Activated CD4-positive, alpha-beta T cell treated with anti-CD3 and anti-CD28 coated beads, Interleukin-2, amount 50 U/mL, for 1 hour (primary cell): ENCODE results near the gene ERP44.
"Not testable (repeated sequence)": the region's sequence is repeated elsewhere in the genome, so short reads cannot be mapped to it uniquely, and the experiment has no call there.

ENCODE experiments used
- DNase-seq: peaks from one replicate; pipeline ENCODE4 v3.0.0-alpha.2; 2020

Gene ERP44

DNA sequence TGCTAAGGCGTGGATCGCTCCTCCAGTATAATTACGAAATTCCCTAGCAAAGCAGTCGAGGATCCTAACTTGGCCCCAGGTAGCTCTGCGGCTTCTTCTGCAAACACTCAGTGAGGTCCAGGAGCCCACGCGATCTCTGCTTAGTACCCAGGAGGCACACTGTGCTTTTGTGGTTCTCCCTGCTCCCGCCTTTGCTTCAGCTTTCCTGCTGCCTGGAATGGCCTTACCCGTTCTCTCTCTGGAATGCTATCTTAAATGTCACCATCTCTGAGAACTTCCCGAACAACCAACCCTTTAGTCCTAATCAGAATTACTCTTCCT lies 882 bp upstream of the ERP44 start:
- DNase-seq, result no peak

- DNase-seq, result no peak
Observed at GRCh38 chr9:100098046-100098886, 534 bp downstream of the ERP44 start.

DNA sequence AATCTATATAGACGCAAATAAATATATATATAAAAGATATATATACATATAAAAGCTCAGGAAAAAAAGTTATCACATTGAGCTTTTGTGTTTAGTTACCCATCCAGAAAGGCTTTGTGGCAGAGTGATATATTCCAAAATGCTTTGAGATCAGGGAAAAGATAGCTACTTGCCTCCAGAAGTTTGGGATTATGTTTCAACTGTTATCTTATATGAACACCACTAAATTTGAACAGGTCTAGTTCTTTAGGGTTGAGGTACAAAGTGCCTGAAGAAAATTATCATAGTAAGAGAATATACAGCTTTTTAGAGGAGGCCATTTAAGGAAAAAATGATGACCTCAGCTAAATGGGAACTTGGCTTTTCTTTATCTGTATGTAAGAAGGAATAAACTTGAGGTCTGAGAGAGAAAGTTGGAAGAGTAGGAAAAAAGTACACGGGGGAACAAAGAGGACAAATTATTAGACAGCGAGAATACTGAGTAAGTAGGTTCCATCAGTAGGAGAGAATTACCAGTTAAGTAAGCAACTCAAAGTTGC lies 2.4 kb downstream of the ERP44 start:
- no peak for DNase-seq

- not testable (repeated sequence) for DNase-seq
Observed at GRCh38 chr9:100094411-100094810, 4.4 kb downstream of the ERP44 start.

GRCh38 chr9:100092066-100092465 lies 6.7 kb downstream of the ERP44 start:
- DNase-seq, result no peak

- no peak for DNase-seq
Observed at GRCh38 chr9:100091650-100092049, 7.2 kb downstream of the ERP44 start.

- DNase-seq, result no peak
Observed at GRCh38 chr9:100090880-100091279, 7.9 kb downstream of the ERP44 start.

- no peak for DNase-seq
Observed at GRCh38 chr9:100088202-100088601, 10.6 kb downstream of the ERP44 start.

- no peak for DNase-seq
Observed at GRCh38 chr9:100087218-100087617, 11.6 kb downstream of the ERP44 start.

GRCh38 chr9:100086097-100086635 lies 12.6 kb downstream of the ERP44 start:
- DNase-seq, result no peak

DNA sequence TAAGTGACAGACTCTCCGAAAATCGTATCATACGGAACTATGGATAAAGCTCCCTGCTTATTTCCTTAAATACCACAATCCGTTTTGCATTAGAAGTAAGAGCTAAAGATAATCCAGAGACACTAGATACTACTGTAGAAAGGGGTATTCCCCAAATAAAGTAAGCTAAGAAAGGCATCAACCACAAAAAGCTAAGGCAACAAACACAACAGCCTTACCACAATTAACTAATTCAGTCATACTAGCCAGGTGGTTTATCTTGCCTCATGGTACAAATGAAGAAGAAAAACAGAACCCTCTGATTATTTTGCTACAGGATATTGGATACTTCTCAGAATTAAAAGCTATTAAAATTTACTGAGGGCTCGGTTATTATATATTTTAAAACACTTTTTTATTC lies 14.1 kb downstream of the ERP44 start:
- DNase-seq, result no peak

- no peak for DNase-seq
Observed at GRCh38 chr9:100084128-100084453, 14.7 kb downstream of the ERP44 start.

DNA sequence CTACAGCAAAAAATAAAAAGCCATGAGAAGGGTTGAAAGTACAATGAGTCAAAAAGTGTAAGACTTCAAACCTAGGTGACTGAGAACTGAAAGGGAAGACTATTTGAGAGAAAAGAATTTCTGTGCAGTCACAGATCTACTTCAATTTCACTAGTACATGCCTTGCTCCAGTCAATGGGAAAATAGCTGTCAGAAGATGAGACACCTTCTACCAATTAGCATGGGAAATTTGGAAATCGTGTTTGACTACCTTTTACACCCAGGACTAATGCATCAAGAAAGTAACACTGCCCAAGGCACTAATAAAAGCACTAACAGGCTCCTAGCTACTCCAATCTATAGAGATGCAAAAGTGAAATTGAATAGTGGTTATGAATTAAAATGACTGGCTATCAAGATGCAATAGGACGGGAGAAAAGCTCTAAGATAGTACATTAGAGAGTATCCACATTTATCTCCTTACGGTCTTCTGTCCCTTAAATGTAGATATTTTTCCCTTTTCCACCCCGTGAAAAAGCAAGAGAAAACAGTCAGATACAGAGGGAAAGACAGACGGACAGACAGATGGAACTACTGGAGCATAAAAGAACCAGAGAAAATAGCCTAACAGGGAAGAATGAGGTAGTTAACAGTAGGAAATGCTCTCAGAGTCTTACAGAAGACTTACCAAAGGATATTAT lies 15.2 kb downstream of the ERP44 start:
- no peak for DNase-seq

GRCh38 chr9:100082782-100083181 lies 16.0 kb downstream of the ERP44 start:
- no peak for DNase-seq

DNA sequence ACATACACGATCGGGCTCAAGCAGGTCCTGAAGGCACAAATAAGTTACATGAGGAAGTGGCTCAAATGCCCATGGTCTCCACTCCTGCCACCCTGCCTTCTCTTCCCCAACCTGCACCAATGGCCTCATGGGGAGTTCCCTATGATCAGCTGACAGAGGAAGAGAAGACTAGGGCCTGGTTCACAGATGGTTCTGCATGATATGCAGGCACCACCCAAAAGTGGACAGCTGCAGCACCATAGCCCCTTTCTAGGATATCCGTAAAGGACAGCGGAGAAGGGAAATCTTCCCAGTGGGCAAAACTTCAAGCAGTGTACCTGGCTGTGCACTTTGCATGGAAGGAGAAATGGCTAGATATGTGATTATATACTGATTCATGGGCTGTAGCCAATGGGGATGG lies 22.5 kb downstream of the ERP44 start:
- not testable (repeated sequence) for DNase-seq

- DNase-seq, result no peak
Observed at GRCh38 chr9:100074989-100075388, 23.8 kb downstream of the ERP44 start.

DNA sequence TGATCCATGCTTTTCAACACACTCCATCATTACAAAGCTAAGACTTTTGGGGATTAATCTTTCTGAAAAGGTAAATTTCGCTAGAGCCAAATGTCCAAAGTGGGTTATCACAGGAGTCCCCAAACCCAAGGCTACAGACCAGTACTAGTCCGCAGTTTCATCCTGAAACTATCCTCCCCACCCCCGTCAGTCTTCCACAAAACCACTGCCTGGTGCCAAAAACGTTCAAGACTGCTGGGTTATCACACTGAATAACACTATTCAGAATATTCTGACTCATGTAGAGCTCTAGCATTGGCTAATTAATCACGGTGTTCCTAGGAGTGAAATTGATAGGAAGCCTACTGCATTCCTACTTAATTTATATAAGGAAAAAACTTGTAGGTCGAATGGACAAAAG lies 24.7 kb downstream of the ERP44 start:
- DNase-seq, result no peak

GRCh38 chr9:100072805-100073204 lies 26.0 kb downstream of the ERP44 start:
- no peak for DNase-seq

DNA sequence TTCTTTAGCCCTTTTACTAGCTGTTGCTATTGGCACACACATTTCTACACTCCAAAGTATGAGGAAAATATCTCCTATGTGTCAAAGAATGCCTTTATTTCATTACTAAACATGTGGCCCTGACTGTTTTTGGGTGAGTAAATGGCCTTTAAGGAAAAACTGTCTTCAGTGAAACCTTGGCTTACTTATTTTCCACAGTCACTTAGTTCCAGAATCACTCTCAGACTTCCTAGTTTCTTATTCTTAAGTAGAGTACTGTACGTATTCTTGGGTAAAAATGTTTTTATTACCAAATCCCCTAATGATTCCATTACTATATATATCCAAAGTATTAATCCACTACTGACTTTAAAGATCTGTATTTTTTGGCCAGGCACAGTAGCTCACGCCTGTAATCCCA lies 27.5 kb downstream of the ERP44 start:
- DNase-seq, result no peak

DNA sequence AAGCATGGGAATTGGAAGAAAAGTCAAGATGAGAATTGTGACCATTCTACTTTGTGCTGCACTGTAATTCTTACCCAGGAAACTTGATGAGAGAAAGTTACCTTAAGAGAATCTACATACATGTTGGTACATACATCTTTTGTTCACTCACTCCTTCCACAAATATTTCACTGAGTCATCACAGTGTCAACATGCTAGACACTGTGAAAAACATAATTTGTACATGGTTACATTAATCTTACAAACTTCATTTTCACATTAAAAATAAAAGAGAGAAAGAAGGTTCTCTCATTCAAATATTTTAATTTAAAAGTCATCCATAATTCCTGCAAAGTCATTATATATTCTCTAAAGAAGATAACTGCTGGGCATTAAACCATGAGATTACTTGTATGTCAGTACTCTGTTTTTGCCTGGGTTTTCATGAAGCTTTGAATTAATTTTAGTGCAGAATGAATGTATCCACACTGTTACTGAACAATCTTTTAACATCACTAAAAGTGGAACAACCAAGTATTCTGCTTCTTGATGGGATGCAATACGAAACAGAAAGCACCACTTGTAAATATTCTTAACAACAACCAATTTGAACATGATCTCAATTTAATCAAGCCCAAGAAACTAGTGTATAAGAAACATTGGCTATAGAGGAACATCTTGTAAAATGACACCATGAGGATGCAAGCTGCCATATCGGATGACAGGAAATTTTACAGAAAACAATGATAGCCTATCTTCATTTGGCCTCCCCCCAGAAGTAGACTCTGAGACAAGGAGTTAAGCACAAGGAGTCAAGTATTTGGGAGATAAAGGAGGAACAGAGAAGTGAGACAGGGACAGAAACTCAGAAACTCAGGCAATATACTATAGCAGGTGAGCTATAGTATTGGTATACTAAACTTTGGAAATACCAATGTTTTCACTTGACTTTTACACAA lies 28.4 kb downstream of the ERP44 start:
- no peak for DNase-seq

DNA sequence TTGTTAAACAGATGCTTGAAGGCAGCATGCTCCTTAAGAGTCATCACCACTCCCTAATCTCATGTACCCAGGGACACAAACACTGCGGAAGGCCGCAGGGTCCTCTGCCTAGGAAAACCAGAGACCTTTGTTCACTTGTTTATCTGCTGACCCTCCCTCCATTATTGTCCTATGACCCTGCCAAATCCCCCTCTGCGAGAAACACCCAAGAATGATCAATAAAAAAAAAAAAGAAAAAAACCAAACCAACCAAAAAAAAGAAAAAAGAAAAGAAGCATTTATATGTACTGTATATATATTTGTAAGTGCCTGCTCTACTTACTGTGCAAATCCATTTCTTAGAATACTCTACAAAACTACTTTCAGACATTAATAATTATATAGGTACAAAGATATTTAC lies 29.7 kb downstream of the ERP44 start:
- DNase-seq, result not testable (repeated sequence)

- DNase-seq, result not testable (repeated sequence)
Observed at GRCh38 chr9:100067990-100068389, 30.8 kb downstream of the ERP44 start.

- no peak for DNase-seq
Observed at GRCh38 chr9:100066539-100066938, 32.3 kb downstream of the ERP44 start.
